ENCODE measurements around the gene TPBGL. TPM values are rescaled to one million over a fixed set of nuclear protein-coding genes. Genes with fewer than 3 reads are reported as not detected.

Gene TPBGL
- total RNA-seq, 1 donor from 2014 or later, result 0.08 TPM

DNA sequence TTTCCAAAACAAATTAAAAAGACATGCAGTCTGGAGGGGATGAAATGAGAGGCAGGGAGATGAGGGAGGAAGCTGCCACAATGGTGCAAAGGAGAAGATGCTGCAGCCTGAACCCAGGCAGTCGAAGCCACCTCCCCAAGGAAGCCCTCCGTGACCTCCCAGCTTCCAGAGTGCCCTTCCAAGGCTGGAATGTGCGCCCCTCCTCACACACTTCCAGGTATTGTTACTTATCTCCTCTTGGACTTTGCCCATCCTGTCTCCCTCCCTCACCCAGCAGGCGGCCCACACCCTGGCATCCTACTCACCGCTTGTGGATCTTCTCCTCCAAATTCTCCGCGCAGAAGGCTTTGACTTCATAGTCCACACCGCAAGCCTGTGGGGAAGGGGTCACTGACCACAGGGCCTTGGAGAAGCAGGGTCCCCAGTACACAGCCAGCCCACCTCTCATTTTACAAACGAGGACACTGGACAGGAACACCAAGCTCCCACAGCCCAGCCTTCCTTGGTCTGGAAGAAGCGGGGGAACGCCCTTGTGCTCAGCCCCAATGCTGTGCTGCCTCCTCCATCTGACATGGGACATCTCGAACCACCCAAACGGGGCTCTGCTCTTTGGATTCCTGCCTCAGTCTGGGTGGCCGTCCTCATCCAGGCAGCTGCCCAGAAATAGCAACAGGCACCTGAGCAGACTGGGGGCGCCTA lies 40.3 kb downstream of the TPBGL start:
- intact Hi-C loops (cut with DNase I), result loop anchor here (1.0 kb wide), 2 partner anchors 47 to 103 kb away; no protein-coding TSS in a partner anchor

DNA sequence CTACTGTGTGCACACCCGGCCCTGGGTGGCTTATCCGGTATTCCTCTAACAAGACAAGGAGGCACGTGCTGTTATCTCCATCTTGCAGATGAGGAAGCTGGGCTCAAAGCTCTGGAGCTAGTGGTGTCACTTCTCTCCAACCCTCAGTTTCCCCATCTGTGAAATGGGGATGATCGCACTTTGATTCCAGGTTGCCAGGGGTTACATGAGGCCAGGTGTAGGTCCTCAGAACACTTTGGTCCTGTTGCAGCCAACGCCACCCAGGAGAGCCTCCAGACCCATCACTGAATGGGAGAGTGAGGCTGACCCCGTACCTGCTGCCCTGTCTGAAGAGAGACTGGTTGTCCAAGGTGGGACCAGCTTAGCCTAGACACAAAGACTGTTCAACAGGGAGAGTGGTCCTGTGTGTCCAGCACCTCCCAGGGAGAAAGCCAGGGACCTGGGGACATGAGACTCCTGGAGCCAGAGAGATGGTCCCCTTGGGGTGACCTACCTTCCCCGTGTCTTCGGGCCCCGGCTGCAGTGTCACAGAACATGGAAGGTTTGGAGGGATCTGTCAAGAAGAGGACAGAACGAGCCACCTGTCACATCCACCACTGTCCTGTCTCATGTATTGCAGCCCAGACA lies 41.0 kb downstream of the TPBGL start:
- DNase-seq (ENCODE audit: low spot score), result no peak
- intact Hi-C loops (cut with DNase I), result no loop called here

More for the DNA sequence above, 40.3 kb downstream of the TPBGL start:
- DNase-seq (ENCODE audit: low spot score), result no peak

DNA sequence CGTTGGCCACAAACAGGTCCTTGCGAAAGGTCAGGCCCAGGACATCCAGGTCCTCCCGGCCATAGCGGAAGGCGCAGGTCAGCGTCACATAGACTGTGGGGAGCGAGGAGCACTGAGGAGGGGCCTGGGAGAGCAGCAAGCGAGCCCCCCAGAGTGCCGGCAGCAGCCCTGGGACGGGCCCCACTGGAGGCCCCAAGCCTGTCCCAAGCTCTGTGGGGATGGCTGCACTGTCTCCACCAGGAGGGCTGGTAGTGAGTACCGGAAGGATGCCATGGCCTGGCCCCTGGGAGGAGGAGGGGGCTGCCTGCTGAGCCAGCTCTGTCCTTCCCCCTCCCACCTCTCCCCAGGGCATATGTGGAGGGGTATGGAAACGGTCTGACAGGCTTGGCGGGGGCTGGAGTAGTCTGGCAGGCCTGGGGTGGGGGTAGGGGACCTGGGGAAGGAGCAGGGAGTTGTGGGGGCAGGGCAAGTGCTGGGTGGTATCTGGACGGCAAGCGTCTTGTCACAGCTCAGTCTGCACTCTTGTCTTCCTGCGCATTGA lies 42.9 kb downstream of the TPBGL start:
- no peak for DNase-seq (ENCODE audit: low spot score)
- intact Hi-C loops (cut with DNase I), result no loop called here

DNA sequence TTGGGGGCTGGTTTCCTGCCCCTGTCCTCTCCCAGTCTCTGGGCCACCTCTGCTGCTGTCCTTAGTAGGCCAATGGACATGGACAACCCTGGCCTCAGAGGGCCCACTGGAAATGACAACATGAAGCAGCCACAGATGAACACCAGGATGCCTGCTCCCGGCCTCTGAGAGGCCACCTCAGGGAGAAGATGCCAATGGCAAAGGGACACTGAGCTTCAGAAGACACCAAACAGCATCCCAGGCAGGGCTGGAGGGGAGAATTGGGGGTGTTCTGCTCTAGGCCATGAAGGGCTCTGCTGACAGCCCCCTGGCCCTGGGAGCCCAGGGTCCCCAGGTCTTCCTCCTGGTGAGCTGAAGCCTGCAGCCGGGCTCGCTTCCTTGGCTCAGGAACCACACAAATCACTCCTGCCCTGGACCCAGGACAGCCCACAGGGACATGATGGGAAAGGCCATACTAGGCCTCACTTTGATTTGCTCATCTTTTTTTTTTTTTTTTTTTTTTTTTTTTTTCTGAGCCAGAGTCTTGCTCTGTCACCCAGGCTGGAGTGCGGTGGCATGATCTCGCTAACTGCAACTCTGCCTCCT lies 45.3 kb downstream of the TPBGL start:
- intact Hi-C loops (cut with DNase I), result no loop called here
- DNase-seq (ENCODE audit: low spot score), result no peak

DNA sequence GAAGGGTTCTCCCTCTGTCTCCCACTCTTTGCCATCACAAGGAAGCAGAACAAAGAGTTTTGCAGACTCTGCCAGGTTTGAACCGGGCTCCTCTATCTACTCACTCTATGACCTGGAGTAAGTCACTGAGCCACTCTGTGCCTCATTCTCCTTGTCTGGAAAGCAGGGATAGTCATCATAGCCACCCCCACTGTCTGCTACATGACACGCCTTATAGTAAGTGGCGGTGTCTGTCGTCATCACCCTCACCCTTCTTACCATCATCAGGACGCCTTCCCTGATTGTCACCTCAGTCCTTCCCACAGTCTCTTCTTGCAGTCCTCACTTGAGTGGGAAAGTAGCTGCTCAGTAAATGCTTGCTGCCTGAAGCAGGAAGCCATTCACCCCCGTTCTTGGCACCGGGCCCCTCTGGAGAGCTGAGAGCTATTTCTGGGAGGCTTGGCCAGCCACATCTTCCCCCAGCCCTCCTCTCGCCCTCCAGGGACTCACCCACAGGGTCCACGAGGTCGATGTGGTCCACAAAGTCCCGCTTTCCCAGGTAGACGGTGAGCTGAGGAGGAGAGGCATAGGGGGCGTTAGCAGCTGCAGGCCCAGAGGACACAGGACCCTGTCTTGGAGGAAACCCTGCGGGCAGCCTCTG lies 46.4 kb downstream of the TPBGL start:
- intact Hi-C loops (cut with DNase I), result no loop called here
- no peak for DNase-seq (ENCODE audit: low spot score)

DNA sequence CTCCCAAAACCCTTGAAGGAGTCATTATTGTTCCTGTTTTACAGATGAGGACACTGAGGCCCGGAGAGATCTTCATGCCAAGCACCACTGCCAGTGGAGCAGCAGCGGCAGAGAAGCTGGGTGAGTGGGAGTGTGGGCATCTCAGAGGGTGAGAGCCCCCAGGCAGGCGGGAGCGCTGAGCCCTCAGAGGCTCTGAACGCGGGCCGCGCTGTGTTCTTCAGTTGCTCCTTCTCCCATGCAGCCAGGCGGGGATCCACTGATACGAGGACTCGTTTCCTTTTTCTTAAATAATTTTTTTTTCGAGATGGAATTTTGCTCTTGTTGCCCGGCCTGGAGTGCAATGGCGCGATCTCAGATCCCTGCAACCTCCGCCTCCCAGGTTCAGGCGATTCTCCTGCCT lies 47.0 kb downstream of the TPBGL start:
- no peak for DNase-seq (ENCODE audit: low spot score)
- intact Hi-C loops (cut with DNase I), result no loop called here

DNA sequence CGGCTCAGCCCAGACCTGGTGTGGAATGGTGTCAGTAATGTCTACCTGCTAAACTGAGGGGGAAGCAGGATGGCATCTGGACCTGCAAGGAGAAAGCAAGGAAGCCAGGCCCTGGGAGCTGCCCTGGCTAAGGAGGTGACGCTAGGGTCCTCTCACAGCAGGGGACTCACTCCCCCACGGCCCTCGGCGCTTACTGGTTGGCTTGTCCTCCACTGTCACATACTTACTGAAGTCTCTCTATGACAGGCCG lies 48.9 kb downstream of the TPBGL start:
- intact Hi-C loops (cut with DNase I), result no loop called here
- no peak for DNase-seq (ENCODE audit: low spot score)

DNA sequence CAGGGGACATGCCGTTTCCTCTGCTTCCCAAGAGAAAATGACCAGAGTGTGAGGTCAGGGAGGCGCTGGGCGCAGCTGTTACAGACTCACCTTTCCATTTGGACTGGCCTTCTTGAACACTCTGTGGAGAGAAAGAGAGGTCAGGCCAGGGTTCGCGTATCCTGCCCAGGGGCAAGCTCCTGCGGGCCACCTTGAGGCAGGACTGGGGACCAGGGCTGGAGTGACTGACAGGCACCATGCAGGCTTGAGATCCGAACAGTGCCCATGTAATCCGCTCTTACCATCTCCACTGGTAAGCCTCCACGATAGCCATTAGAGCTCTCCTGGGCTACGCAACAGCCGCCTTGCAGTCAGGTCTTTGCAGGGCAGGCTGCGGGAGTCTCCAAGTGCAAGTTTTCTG lies 49.3 kb downstream of the TPBGL start:
- DNase-seq (ENCODE audit: low spot score), result no peak

DNA sequence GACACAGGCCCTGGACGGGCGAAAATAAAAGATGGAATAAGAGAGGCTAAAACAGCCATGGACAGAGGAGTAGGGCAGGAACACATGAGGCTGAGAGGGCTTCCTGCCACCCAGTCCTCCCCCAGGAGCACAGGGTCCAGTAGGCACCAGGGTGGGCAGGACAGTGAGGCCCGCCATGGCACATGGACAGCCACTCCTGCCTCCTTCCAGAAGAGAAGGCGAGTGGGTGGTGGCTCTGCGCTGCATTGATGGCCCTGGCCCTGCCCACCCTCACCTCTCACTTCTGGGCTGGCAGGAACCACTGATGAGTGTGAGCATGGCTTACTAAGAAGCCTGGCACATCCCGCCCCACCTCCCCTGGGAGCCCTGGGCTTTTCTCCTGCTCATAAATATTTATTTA lies 51.2 kb downstream of the TPBGL start:
- DNase-seq (ENCODE audit: low spot score), result no peak
- intact Hi-C loops (cut with DNase I), result no loop called here

More for the DNA sequence above, 49.3 kb downstream of the TPBGL start:
- intact Hi-C loops (cut with DNase I), result no loop called here

DNA sequence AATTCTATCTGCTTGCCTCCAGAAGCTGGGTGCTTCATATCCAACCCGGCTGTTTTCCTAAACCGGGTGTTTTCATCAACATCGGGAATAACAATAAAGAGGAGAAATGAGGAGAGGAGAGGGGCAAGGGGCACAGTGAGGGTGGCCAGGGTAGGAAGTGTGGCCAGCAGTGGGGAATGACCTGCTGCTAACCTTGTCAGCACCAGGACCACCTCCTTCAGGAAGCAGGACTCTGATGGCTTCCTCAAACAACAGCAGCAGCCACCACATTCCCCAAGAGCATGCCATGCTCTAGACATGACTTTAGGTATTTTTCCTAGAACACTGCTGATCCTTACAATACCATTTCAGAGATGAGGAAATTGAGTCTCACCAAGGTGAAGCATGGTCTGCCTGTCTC lies 52.4 kb downstream of the TPBGL start:
- DNase-seq (ENCODE audit: low spot score), result no peak
- intact Hi-C loops (cut with DNase I), result no loop called here

Other genes with a start within 250 kb of the TPBGL start
- gene OR2AT4, start 143.9 kb upstream of the TPBGL start, total RNA-seq, result not detected
- 14.3 TPM for gene SLCO2B1, start 89.7 kb upstream of the TPBGL start, total RNA-seq
- 21.4 TPM for gene ARRB1, start 110.9 kb downstream of the TPBGL start, total RNA-seq
- gene RPS3, start 158.7 kb downstream of the TPBGL start, total RNA-seq, result 717 TPM
- 0.75 TPM for gene KLHL35, start 192.4 kb downstream of the TPBGL start, total RNA-seq

Data from cardiac septum (tissue), 1 donor.